Fibroblast of skin of abdomen (primary cell): ENCODE measurements around the gene SLC25A13.

Experiments used
- DNase-seq: peaks from one replicate; pipeline ENCODE4 v3.0.0-alpha.2; 2013

Gene SLC25A13

GRCh38 chr7:96085953-96086352 lies 235.9 kb downstream of the SLC25A13 start:
- no peak for DNase-seq

GRCh38 chr7:96084881-96085553 lies 236.9 kb downstream of the SLC25A13 start:
- DNase-seq = peak; percentile 39

GRCh38 chr7:96080027-96080426 lies 241.9 kb downstream of the SLC25A13 start:
- no peak for DNase-seq

- DNase-seq = no peak
Measured at GRCh38 chr7:96076350-96076707, 245.6 kb downstream of the SLC25A13 start.

GRCh38 chr7:96075510-96076349 lies 246.2 kb downstream of the SLC25A13 start:
- DNase-seq = peak; percentile 64

GRCh38 chr7:96074871-96075270 lies 247.0 kb downstream of the SLC25A13 start:
- no peak for DNase-seq
